HuH-7 (cell line): ENCODE data around the gene TTYH3.

Source experiments
- DNase-seq: peaks from one replicate; pipeline ENCODE4 v3.0.0; 2011; ENCODE audit warnings: low spot score

TTYH3 gene

DNA sequence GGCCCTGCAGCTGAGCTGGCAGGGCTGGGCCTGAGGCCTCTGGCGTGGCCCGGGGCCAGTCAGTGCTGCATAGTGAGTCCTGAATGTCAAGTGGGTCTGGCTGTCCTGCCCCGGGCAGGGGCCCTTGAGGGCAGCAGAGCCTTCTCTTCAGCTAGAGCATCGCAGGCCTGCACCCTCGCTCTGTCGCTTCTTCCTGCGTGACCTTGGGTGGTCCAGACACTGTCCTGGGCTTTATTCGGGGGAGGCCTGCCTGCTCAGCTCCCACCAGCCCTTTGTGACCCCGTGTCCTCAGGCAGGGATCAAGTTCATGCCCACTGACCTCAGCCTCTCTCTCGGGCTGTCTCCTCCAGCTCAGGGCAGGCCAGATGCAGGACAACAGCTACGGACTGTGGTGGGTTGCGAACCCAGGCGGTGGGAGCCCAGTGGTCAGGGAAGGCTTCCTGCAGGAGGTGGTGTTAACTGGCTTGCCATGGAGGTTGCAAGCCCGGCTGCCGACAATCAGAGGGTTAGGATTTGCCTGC lies 3.4 kb downstream of the TTYH3 start:
- DNase-seq = no peak

- no peak for DNase-seq
These were observed 4.3 kb downstream of the TTYH3 start for GRCh38 chr7:2635810-2636701.

GRCh38 chr7:2637066-2637471 lies 5.3 kb downstream of the TTYH3 start:
- no peak for DNase-seq

GRCh38 chr7:2637505-2638223 lies 5.9 kb downstream of the TTYH3 start:
- DNase-seq = no peak

DNA sequence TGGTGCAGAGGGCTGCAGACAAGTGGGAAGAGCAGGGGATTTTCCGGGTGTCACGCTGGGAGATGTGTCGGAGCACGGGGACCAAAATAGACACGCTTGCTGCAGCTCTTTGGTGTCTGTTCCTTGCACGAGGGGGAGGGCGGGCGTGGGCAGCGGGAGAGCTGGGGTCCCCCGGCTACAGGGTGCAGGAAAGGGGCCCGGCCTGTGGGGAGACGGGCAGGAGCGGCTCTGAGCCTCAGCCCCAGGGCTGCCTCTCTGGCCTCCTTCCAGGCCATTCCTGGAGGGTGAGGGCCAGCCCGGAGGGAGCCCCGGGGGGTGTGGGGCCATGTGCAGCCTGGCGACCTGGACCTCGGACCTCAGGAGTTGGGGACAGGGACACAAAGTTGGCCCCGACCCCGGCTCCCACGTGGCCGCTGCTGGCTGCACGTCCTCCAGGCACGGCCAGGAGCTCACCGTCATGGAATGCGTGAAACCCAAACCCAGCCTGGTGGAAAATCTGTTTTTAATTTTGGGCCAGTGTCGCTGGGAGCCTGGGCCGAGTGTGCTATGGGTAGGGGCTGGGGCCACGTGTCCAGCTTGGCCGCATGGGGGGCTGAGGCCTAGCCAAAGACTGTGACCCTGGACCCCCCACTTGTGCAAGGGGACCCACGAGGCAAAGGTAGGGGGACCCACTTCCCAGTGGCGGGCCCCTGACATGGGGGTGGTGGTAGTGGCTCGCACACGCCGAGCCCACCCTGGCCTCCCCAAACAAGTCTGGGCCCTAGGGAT lies 6.6 kb downstream of the TTYH3 start:
- DNase-seq = no peak

GRCh38 chr7:2639181-2639681 lies 7.4 kb downstream of the TTYH3 start:
- no peak for DNase-seq

- no peak for DNase-seq
These were observed 8.1 kb downstream of the TTYH3 start for GRCh38 chr7:2639695-2640481.

DNA sequence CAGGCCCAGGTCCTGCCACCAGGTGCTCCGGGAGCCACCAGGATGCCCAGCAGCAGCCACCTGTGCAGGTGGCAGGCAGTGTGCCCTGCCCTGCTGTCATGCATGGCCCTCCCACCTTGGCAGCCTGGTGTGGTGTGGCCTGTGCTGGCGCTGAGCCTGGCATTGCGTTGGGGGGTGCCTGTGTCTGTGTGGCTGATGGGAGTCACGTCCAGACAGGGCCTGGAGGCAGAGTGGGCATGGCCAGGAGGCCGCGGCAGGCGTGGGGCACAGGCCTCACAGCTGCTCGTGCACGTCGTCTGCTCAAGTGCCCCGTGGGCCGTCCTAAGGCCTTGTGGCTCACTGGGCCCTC lies 8.7 kb downstream of the TTYH3 start:
- DNase-seq = no peak

DNA sequence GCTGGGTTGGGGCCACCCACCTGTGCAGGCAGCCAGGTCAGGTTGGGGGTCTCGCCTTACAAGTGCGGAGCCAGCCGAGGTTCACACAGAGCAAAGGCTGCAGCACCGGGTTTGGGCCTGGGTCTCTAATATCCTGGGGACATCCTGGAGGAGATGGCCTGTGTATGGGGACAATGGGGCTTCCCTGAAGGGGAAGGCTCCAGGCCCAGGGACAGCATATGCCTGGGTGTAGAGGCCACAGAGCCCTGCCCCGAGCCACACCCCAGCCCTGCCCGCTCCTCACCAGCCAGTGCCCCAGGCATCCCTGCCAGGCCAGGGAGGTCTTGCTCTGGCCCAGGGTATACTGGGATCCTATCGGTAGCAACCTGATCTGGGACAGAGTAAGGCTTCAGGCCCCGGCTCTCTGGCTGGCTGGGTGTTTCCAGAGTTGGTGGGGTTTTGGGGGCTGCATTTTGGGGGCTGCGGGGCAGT lies 9.1 kb downstream of the TTYH3 start:
- no peak for DNase-seq

- DNase-seq = no peak
These were observed 9.9 kb downstream of the TTYH3 start for GRCh38 chr7:2641406-2642393.

DNA sequence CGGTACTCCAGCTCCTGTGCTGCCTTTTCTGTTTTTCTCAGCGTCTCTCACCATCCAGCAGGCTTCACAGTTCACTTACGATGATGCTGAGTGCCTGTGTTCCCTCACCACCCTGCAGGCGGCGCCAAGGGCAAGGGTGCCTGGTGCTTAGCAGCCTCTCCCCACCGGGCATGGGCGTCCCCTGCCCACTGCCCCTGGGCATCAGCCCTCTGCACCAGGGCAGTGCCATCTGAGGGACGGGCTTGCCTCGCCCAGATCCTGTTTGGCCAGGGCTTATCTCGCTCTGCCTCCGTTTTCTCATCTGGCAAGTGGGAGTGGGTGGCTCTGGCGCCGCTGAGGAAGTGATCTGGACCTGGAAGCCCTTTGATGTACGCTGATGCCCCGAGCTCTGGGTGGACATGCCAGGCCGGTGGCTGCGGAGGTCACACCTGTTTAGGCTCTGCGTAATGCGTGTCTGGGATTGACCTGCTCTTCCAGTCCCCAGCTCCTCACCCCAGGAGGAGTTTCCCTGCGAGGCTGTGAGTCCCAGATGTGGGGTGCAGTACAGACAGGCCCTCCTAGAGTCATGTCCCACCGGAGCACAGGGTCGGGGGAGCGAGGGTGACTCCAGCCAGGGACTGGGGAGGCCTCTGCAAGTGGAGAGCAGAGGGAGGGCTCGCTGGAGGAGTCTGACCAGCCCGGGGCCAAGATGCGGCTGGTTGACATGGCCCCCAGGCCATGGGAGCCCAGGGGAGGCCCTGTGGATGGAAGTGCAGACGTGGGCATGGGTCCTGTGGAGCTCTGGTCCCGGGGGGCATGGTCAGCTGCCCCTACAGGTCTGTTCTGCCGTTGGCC lies 11.8 kb downstream of the TTYH3 start:
- DNase-seq = no peak

DNA sequence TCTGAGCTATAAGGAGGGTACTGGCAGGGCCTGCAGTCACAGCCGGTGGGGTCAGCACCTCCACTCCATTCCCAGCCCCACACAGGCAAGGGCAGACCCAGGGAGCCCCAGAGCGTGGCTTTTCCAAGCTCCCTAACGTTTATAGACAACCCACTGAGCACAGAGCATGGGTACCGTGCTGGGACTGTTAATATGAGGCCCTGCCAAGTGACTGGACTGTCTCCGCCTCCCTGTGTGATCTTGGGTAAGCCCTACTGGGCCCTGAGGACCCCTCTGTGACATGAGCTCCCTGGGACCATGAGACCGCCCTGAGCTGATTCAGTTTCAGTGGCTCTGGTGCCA lies 12.4 kb downstream of the TTYH3 start:
- no peak for DNase-seq

DNA sequence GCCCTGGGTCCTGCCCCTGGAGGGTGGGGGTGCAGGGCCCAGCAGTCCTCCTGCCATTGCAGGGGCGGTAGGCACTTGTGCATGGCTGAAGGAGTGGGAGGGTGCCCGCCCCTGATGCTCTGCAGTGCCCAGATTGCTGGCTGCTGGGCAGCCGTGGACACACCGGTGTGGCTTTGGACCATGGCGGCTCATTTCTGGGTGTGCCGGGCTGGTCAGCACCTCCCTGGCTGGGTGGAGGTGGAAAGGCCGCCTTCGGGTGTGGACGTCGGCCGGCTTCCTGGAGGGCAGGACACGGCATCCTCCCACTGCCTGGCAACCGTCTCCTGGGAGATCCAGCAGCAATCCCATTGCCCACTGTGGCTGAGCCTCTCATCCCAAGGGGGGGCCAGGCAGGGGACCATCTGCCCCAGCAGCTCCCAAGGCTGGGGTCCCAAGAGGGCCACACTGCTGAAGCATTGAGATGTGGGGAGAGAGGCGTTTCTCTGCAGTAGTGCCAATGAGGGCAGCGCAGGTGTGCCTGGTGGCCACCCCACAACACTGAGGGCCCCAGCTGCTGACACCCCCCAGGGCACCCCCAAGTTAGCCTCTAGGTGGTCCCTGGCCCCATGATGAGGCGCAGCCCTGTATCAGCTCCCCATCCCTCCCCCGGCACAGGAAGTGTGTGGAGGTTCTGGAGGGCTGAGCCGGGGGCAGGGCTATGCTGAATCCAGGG lies 12.9 kb downstream of the TTYH3 start:
- DNase-seq = no peak

DNA sequence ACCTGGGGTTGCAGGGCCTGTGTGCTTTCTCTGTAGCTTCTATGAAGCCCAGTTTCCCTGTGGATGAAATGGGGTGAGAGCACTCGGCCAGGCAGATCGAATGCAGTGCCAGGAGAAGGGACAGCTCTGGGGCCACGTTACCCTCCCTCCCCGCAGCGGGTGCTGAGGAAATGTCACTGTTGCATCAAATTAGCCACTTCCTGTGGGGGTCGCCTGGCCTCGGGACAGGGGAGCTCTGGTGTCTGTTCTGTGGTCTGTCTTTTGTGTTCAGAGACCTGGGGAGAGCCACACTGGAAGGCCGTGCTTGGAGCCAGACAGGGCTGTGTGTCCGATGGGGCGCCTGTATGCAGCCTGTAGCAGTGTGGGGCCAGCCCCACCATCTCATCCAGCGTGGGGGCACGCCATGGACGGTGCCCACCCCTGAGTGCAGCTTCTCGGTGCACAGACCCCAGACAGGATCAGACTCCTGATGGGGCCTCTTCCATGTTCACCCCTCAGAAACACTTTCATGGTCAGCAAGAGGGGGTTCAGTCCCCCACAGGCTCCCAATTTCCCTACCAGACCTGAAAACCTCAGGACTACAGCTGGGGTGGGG lies 13.6 kb downstream of the TTYH3 start:
- no peak for DNase-seq

DNA sequence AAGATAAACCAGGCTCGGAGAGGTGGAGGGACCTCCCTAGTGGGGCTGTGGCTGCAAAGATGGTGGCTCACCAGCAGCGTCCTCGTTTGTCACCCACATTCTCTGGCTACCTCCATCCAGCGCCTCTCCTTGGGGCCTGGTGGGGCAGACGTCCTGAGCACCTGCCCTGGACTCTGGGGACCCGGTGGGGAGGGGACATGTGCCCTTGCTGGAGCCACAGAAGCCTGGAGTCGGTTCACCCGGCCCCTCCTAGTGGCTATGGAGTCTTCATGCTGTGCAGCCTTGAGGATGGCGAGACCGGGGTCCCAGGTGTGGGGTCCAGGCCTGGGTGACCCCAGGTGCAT lies 14.5 kb downstream of the TTYH3 start:
- no peak for DNase-seq

- no peak for DNase-seq
These were observed 15.1 kb downstream of the TTYH3 start for GRCh38 chr7:2646680-2647571.

- no peak for DNase-seq
These were observed 15.9 kb downstream of the TTYH3 start for GRCh38 chr7:2647594-2648172.
